HG02588 (cell line): ENCODE results near the gene NRL.

Experiments
- ATAC-seq: cut with Tn5 transposase; IDR thresholded peaks from one replicate; pipeline ENCODE4 v1.9.1; 2021; ENCODE audit warnings: mild to moderate bottlenecking, moderate library complexity; ENCODE audit not compliant: unreplicated experiment

The NRL gene

GRCh38 chr14:24083462-24083861 lies 31.3 kb downstream of the NRL start:
- no peak for ATAC-seq

- no peak for ATAC-seq
Measured at GRCh38 chr14:24082411-24083080, 32.2 kb downstream of the NRL start.

GRCh38 chr14:24081739-24082211 lies 33.0 kb downstream of the NRL start:
- ATAC-seq: no peak

- ATAC-seq: peak; percentile 87
Measured at GRCh38 chr14:24080888-24081738, 33.6 kb downstream of the NRL start.

- no peak for ATAC-seq
Measured at GRCh38 chr14:24080142-24080530, 34.6 kb downstream of the NRL start.

- no peak for ATAC-seq
Measured at GRCh38 chr14:24079491-24080141, 35.1 kb downstream of the NRL start.

- ATAC-seq: no peak
Measured at GRCh38 chr14:24078146-24078545, 36.6 kb downstream of the NRL start.

GRCh38 chr14:24077086-24077485 lies 37.7 kb downstream of the NRL start:
- ATAC-seq: no peak

GRCh38 chr14:24076302-24076601 lies 38.5 kb downstream of the NRL start:
- ATAC-seq: no peak

- no peak for ATAC-seq
Measured at GRCh38 chr14:24075485-24076301, 39.1 kb downstream of the NRL start.

- ATAC-seq: no peak
Measured at GRCh38 chr14:24074625-24075484, 39.9 kb downstream of the NRL start.

- ATAC-seq: no peak
Measured at GRCh38 chr14:24072881-24073877, 41.6 kb downstream of the NRL start.

- no peak for ATAC-seq
Measured at GRCh38 chr14:24072436-24072835, 42.3 kb downstream of the NRL start.

GRCh38 chr14:24071836-24072430 lies 42.8 kb downstream of the NRL start:
- ATAC-seq: no peak

GRCh38 chr14:24071144-24071697 lies 43.5 kb downstream of the NRL start, which contains the start of gene CPNE6:
TSS of gene CPNE6 (plus strand) at chr14:24071562. CDS start at chr14:24072937, 1,375 bp downstream.
- no peak for ATAC-seq

- ATAC-seq: no peak
Measured at GRCh38 chr14:24070285-24071143, 44.2 kb downstream of the NRL start.

- no peak for ATAC-seq
Measured at GRCh38 chr14:24069411-24069735, 45.4 kb downstream of the NRL start.
